ENCODE measurements around the gene ERC2.

Gene ERC2

DNA sequence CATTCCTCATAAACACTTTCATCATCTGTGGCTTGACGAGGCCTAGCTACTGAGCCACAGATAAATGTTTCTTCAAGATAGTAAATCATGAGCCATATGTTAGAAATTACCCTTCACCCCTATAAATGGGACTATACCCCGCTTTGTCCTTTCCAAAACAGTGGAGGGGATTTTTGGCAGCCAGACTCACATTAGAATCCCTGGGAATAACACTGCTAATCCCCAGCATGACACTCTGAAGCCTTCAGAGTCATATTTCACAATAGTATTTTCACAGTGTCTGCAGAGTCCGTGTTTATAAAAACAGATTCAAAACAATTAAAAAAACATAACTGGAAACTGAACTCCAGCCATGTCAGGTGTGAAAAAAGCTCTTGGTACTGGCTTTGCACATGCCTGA, 271.6 kb downstream of the ERC2 start:
- TF ChIP-seq ZFX (IDR thresholded peaks at IDR 0.05; ENCODE audit: borderline replicate concordance) = no peak
- TF ChIP-seq, protein P1, sequence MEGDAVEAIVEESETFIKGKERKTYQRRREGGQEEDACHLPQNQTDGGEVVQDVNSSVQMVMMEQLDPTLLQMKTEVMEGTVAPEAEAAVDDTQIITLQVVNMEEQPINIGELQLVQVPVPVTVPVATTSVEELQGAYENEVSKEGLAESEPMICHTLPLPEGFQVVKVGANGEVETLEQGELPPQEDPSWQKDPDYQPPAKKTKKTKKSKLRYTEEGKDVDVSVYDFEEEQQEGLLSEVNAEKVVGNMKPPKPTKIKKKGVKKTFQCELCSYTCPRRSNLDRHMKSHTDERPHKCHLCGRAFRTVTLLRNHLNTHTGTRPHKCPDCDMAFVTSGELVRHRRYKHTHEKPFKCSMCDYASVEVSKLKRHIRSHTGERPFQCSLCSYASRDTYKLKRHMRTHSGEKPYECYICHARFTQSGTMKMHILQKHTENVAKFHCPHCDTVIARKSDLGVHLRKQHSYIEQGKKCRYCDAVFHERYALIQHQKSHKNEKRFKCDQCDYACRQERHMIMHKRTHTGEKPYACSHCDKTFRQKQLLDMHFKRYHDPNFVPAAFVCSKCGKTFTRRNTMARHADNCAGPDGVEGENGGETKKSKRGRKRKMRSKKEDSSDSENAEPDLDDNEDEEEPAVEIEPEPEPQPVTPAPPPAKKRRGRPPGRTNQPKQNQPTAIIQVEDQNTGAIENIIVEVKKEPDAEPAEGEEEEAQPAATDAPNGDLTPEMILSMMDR (IDR thresholded peaks at IDR 0.05) = no peak
- H3K27ac ChIP-seq = no peak overlapping the region

DNA sequence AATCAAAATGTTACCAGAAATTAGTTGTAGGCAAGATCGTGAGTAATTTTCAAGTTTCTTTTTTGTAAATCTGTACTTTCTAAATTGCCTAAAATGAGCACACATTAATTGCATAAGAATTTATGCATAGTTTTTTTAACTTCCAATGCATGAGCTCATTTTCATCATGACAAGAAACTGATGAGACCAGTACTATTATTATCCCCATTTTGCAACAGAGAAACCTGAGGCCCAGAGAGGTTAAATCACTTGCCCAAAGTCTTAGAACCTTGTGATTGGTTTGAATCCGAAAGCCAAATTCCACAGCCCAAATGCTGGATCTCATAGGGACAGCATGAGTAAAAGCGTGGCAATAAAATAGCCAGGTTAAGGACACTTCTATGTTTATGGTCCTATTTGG, 274.7 kb downstream of the ERC2 start:
- TF ChIP-seq ZFX (IDR thresholded peaks at IDR 0.05; ENCODE audit: borderline replicate concordance) = no peak
- TF ChIP-seq, protein P1 (IDR thresholded peaks at IDR 0.05) = no peak
- H3K27ac ChIP-seq = no peak overlapping the region

DNA sequence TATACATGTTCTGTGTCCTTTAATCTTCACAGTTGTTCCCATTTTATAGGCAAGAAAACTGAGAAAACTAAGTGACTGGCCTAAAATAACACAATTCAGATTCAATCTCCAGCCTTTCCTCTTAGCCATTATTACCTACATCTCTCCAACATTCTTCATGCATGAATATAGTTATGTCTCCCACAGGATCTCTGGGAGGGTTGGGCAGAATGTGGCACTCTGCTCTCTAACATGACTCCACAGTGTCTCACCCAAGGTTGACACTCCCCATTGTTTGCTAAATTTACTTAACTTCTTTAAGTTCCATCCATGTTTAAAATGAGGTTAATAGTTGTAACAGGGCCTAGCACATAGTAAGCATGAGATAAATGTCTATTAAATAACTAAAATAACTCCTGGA, 276.3 kb downstream of the ERC2 start:
- TF ChIP-seq, protein P1 (IDR thresholded peaks at IDR 0.05) = no peak
- no peak for TF ChIP-seq ZFX (IDR thresholded peaks at IDR 0.05; ENCODE audit: borderline replicate concordance)
- H3K27ac ChIP-seq = no peak overlapping the region

DNA sequence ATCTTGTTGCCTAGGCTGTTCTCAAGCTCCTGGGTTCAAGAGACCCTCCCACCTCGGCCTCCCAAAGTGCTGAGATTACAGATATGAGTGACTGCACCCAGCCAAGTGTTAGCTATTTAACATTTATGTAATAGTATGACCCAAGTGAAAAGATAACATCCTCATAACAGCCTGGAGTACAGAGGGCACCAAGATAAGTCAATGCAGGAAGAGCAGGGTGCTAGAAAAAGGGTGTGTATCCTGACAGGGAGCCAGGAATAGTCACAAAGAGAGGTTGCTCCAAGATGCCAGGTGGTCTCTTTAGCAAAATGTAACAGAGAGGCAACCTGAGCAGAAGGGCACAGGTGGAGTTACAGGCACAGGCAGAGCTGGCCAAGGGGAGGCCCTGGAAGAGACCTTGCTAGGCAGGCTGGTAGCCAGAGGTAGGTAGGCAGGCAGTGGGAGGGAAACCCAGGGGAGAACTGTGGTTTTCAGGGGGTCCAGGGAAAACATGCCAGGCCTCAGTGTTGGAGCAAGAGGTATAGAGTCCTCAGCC, 277.4 kb downstream of the ERC2 start:
- H3K27ac ChIP-seq = no peak overlapping the region
- TF ChIP-seq ZFX (IDR thresholded peaks at IDR 0.05; ENCODE audit: borderline replicate concordance) = no peak
- TF ChIP-seq, protein P1 (IDR thresholded peaks at IDR 0.05) = no peak

DNA sequence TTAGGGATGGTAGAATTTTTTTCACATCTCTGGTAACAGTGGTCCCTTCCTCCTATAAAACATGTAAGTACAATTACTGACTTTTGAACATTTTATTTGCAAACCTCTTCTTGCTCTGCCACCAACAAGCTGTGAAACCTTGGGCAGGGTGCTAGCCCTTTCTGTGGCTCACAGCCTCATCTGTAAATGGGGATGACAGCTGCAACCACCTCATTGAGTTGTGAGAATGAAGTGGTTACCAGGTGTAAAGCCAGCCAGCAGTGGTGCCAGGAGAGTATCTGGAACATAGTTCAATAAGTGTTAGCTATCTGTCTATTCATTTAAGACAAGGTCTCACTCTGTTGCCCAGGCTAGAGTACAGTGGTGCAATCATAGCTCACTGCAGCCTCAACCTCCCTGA, 278.1 kb downstream of the ERC2 start:
- no peak overlapping the region for H3K27ac ChIP-seq
- no peak for TF ChIP-seq ZFX (IDR thresholded peaks at IDR 0.05; ENCODE audit: borderline replicate concordance)
- TF ChIP-seq, protein P1 (IDR thresholded peaks at IDR 0.05) = no peak

DNA sequence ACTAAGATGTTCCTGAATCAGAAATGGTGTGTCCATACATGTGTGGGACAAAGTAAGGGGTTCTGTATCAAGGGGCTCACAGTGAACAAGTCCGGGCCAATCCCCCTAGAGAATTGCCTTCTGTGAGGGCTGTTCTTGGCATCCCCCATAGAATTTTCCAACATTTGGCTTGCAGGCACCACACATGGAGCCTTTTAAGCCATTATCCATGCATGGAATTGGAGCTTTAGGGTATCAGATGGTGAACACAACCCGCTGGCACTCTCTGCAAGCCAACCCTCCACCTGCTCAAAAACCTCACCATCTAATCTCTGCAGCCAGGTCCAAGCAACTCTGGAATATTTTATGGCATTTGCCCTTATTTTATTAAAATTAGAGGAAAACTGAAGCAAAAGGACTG, 278.7 kb downstream of the ERC2 start:
- H3K27ac ChIP-seq = no peak overlapping the region
- TF ChIP-seq, protein P1 (IDR thresholded peaks at IDR 0.05) = no peak
- no peak for TF ChIP-seq ZFX (IDR thresholded peaks at IDR 0.05; ENCODE audit: borderline replicate concordance)

DNA sequence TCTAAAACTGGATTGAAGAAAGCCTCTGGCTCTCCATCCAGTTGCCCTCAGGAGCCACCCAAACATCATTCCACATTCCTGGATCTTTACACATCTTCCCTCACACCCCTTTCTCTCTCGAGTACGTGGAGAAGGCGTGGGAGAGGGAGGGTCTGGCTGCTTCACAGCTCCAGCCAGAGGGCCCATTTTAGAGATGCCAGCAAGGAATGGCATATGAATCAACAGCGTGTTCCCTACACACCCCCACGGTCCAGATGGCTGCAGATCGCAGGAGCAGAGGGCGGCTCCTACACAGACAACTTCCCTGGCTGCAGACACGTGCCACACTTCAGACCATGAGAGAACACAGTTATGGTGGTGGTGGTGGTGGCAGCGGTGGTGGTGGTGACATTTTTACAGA, 280.1 kb downstream of the ERC2 start:
- H3K27ac ChIP-seq = no peak overlapping the region

More for the DNA sequence above, 280.1 kb downstream of the ERC2 start:
- TF ChIP-seq, protein P1 (IDR thresholded peaks at IDR 0.05) = no peak
- TF ChIP-seq ZFX (IDR thresholded peaks at IDR 0.05; ENCODE audit: borderline replicate concordance) = no peak

Data from 22Rv1 (cell line).